ENCODE data around the gene TTLL5. TPM values are rescaled to one million over a fixed set of nuclear protein-coding genes. Genes with fewer than 3 reads are reported as not detected.

The TTLL5 gene
- total and polyA plus RNA-seq, 2 of the 13 experiments (the other 11 are each of a cell fraction or from before 2014, with no cell fraction given), result 11.8 to 18.8 TPM

GRCh38 chr14:75863221-75863620, 202.2 kb downstream of the TTLL5 start (continued):
- no peak for TF ChIP-seq HOXA9 (CRISPR knock-in tag; IDR thresholded peaks at IDR 0.05; ENCODE audit: borderline replicate concordance)

- no peak overlapping the region for H3K27ac ChIP-seq (ENCODE audit: extremely low read length, insufficient read depth, low read length)
- 96% methylated on average over 2 of the region's 2 CpGs for WGBS (ENCODE audit: low lambda C conversion rate)
- no peak overlapping the region for H3K4me2 ChIP-seq (ENCODE audit: low read depth, low read length)
- ChIA-PET POLR2A (no interaction called here), CTCF (ENCODE audit: low intra/inter-chr PET ratio, low total read pairs) (no interaction called here)
- ATAC-seq (no peak), DNase-seq (ENCODE audit: low spot score) (no peak), FAIRE-seq (no peak)
- no peaks in the 10 kb centered on the region for H3K9me3 ChIP-seq (ENCODE audit: low read length)
- intact Hi-C loops (cut with micrococcal nuclease; ENCODE audit: unreplicated experiment), result loop anchor here (5.0 to 10.0 kb wide), 2 partner anchors 37 to 150 kb away; no protein-coding TSS in a partner anchor
- peaks cover 24% of the 10 kb centered on the region for H3K4me1 ChIP-seq (ENCODE audit: insufficient read depth, low read length)
- no peaks in the 10 kb centered on the region for H3K79me2 ChIP-seq (ENCODE audit: insufficient read depth, low read length)
- no peak overlapping the region for H2AFZ ChIP-seq (ENCODE audit: low read length)
- H3K4me3 ChIP-seq (replicated peaks in 1 of 3; ENCODE audit: insufficient read depth in 1 of 3, low read depth in 2 of 3, low read length in 3 of 3), result no peak overlapping the region
- no peaks in the 10 kb centered on the region for H4K20me1 ChIP-seq (ENCODE audit: insufficient read depth, low read length)
- no peaks in the 10 kb centered on the region; a peak in 3 of 5 replicates for H3K36me3 ChIP-seq (replicated peaks in 1 of 2; ENCODE audit: control insufficient read depth in 1 of 2, insufficient read depth in 2 of 2, low read length in 2 of 2)
- TF ChIP-seq ZNF180 (CRISPR knock-in tag; IDR thresholded peaks at IDR 0.05; ENCODE audit: borderline replicate concordance, low read depth), result no peak
- no peak for TF ChIP-seq KLF16 (CRISPR knock-in tag; IDR thresholded peaks at IDR 0.05)
- 0 out of 2 replicates have a peak, but pooled peaks have one; percentile 12 for TF ChIP-seq CEBPB (IDR thresholded peaks at IDR 0.05; ENCODE audit: borderline replicate concordance, low read depth, low read length)
- TF ChIP-seq FOXP1 (IDR thresholded peaks at IDR 0.05), result no peak
- TF ChIP-seq FOXP1 (CRISPR knock-in tag; IDR thresholded peaks at IDR 0.05), result no peak
- no peak for TF ChIP-seq ZNF234 (CRISPR knock-in tag; conservative IDR thresholded peaks at IDR 0.05)
- TF ChIP-seq CCDC6 (CRISPR knock-in tag; IDR thresholded peaks at IDR 0.05), result no peak
- in situ Hi-C loops (cut with HindIII; ENCODE audit: extremely low pct_ligation_motif_present, low pct_unique_long_range_greater_than_20kb), result no loop called here
- H3K27me3 ChIP-seq (ENCODE audit: control insufficient read depth in 1 of 2, insufficient read depth in 2 of 2, low read length in 2 of 2), result no peaks in the 10 kb centered on the region
- no peak overlapping the region for H3K9ac ChIP-seq (ENCODE audit: insufficient read depth, low read depth, low read length)
- no TSS peak for BruUV-seq (replicated peaks)
Observed at GRCh38 chr14:75864352-75864751, 203.3 kb downstream of the TTLL5 start.

DNA sequence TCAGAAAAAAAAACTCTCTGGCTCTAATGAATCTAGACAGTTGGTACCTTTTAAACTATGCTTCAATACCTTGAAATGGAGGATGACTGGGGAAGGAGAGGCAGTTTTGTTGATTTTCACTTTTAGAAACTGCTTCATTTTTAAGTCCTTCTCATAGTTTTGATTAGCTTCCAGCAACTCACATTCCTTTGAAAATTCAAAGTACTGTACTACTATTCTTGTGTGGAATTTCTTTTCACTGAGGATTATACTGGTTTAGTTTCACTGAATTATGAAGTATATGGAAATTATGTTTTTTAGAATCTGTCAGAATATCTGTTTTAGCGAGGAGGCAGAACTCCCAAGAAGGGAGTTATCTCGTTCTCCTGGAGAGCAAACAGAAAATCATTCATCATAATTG, 204.5 kb downstream of the TTLL5 start:
- in situ Hi-C loops (cut with HindIII; ENCODE audit: extremely low pct_ligation_motif_present, low pct_unique_long_range_greater_than_20kb), result no loop called here
- 92% methylated on average over 2 of the region's 2 CpGs for WGBS (ENCODE audit: low lambda C conversion rate)
- Histone ChIP-seq H3K79me2 (ENCODE audit: insufficient read depth, low read length) (no peaks in the 10 kb centered on the region), H3K9ac (ENCODE audit: insufficient read depth, low read depth, low read length) (no peak overlapping the region), H2AFZ (ENCODE audit: low read length) (no peak overlapping the region), H3K36me3 (replicated peaks in 1 of 2; ENCODE audit: control insufficient read depth in 1 of 2, insufficient read depth in 2 of 2, low read length in 2 of 2) (no peaks in the 10 kb centered on the region; a peak in 3 of 5 replicates), H3K27ac (ENCODE audit: extremely low read length, insufficient read depth, low read length) (no peak overlapping the region), H3K4me2 (ENCODE audit: low read depth, low read length) (no peak overlapping the region), H3K4me1 (ENCODE audit: insufficient read depth, low read length) (peaks cover 15% of the 10 kb centered on the region), H4K20me1 (ENCODE audit: insufficient read depth, low read length) (no peaks in the 10 kb centered on the region), H3K4me3 (replicated peaks in 1 of 3; ENCODE audit: insufficient read depth in 1 of 3, low read depth in 2 of 3, low read length in 3 of 3) (no peak overlapping the region), H3K27me3 (ENCODE audit: control insufficient read depth in 1 of 2, insufficient read depth in 2 of 2, low read length in 2 of 2) (no peaks in the 10 kb centered on the region), H3K9me3 (ENCODE audit: low read length) (no peaks in the 10 kb centered on the region)
- FAIRE-seq, result no peak
- CTCF ChIA-PET (ENCODE audit: low intra/inter-chr PET ratio, low total read pairs), result no interaction called here
- intact Hi-C loops (cut with micrococcal nuclease; ENCODE audit: unreplicated experiment), result loop anchor here (10.0 kb wide), 1 partner anchor 151 kb away; no protein-coding TSS in a partner anchor
- BruUV-seq (replicated peaks), result no TSS peak
- ATAC-seq, result no peak
- DNase-seq (ENCODE audit: low spot score), result no peak
- POLR2A ChIA-PET, result no interaction called here
- TF ChIP-seq MTA3 (CRISPR knock-in tag; IDR thresholded peaks at IDR 0.05), result no peak
- TF ChIP-seq KDM5B (CRISPR knock-in tag; IDR thresholded peaks at IDR 0.05; ENCODE audit: borderline replicate concordance), result no peak
- no peak for TF ChIP-seq NR1H2 (CRISPR knock-in tag; IDR thresholded peaks at IDR 0.05; ENCODE audit: borderline replicate concordance, low read depth)
- TF ChIP-seq ZMYM4 (CRISPR knock-in tag; IDR thresholded peaks at IDR 0.05), result no peak
- TF ChIP-seq, protein P1, sequence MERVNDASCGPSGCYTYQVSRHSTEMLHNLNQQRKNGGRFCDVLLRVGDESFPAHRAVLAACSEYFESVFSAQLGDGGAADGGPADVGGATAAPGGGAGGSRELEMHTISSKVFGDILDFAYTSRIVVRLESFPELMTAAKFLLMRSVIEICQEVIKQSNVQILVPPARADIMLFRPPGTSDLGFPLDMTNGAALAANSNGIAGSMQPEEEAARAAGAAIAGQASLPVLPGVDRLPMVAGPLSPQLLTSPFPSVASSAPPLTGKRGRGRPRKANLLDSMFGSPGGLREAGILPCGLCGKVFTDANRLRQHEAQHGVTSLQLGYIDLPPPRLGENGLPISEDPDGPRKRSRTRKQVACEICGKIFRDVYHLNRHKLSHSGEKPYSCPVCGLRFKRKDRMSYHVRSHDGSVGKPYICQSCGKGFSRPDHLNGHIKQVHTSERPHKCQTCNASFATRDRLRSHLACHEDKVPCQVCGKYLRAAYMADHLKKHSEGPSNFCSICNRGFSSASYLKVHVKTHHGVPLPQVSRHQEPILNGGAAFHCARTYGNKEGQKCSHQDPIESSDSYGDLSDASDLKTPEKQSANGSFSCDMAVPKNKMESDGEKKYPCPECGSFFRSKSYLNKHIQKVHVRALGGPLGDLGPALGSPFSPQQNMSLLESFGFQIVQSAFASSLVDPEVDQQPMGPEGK (CRISPR knock-in tag; IDR thresholded peaks at IDR 0.05), result no peak
- no peak for TF ChIP-seq STAT5B (CRISPR knock-in tag; IDR thresholded peaks at IDR 0.05)
